ENCODE measurements around the gene EXOC6B.

EXOC6B gene

GRCh38 chr2:72263043-72263775, 562.6 kb downstream of the EXOC6B start:
- WGBS, 2 experiments: 93 to 95% methylated on average over 4 of the region's 4 CpGs
- no peaks in the 10 kb centered on the region for H3K36me3 ChIP-seq (ENCODE audit: control insufficient read depth, insufficient read depth, low read length)
- no peak overlapping the region for H3K4me3 ChIP-seq (ENCODE audit: insufficient read depth, low read depth, low read length)
- H3K27ac ChIP-seq (ENCODE audit: insufficient read depth, low read depth, low read length, poor library complexity, severe bottlenecking): no peak overlapping the region
- no peaks in the 10 kb centered on the region for H3K27me3 ChIP-seq (ENCODE audit: control insufficient read depth, insufficient read depth, low read length, poor library complexity, severe bottlenecking)
- H3K9me3 ChIP-seq (ENCODE audit: control insufficient read depth, low read length): no peaks in the 10 kb centered on the region
- H3K4me1 ChIP-seq (ENCODE audit: control insufficient read depth, insufficient read depth, low read length): no peaks in the 10 kb centered on the region

GRCh38 chr2:72261076-72261475, 564.8 kb downstream of the EXOC6B start:
- no peaks in the 10 kb centered on the region for H3K27me3 ChIP-seq (ENCODE audit: control insufficient read depth, insufficient read depth, low read length, poor library complexity, severe bottlenecking)
- no peak overlapping the region for H3K27ac ChIP-seq (ENCODE audit: insufficient read depth, low read depth, low read length, poor library complexity, severe bottlenecking)
- no peaks in the 10 kb centered on the region for H3K36me3 ChIP-seq (ENCODE audit: control insufficient read depth, insufficient read depth, low read length)
- WGBS, 2 experiments: 86 to 88% methylated on average over 1 to 2 of the region's 2 CpGs
- H3K4me1 ChIP-seq (ENCODE audit: control insufficient read depth, insufficient read depth, low read length): no peaks in the 10 kb centered on the region
- H3K9me3 ChIP-seq (ENCODE audit: control insufficient read depth, low read length): no peaks in the 10 kb centered on the region
- H3K4me3 ChIP-seq (ENCODE audit: insufficient read depth, low read depth, low read length): no peak overlapping the region

- H3K27ac ChIP-seq (ENCODE audit: insufficient read depth, low read depth, low read length, poor library complexity, severe bottlenecking): no peak overlapping the region
- H3K4me1 ChIP-seq (ENCODE audit: control insufficient read depth, insufficient read depth, low read length): no peaks in the 10 kb centered on the region
- H3K36me3 ChIP-seq (ENCODE audit: control insufficient read depth, insufficient read depth, low read length): no peaks in the 10 kb centered on the region
- H3K4me3 ChIP-seq (ENCODE audit: insufficient read depth, low read depth, low read length): no peak overlapping the region
- H3K27me3 ChIP-seq (ENCODE audit: control insufficient read depth, insufficient read depth, low read length, poor library complexity, severe bottlenecking): no peaks in the 10 kb centered on the region
- 94 to 98% methylated on average over 1 of the region's 1 CpG for WGBS, 2 experiments
- no peaks in the 10 kb centered on the region for H3K9me3 ChIP-seq (ENCODE audit: control insufficient read depth, low read length)
Observed at GRCh38 chr2:72255540-72255939, 570.3 kb downstream of the EXOC6B start.

- 94 to 97% methylated on average over 1 of the region's 1 CpG for WGBS, 2 experiments
- Histone ChIP-seq H3K27me3 (ENCODE audit: control insufficient read depth, insufficient read depth, low read length, poor library complexity, severe bottlenecking) (no peaks in the 10 kb centered on the region), H3K36me3 (ENCODE audit: control insufficient read depth, insufficient read depth, low read length) (no peaks in the 10 kb centered on the region), H3K27ac (ENCODE audit: insufficient read depth, low read depth, low read length, poor library complexity, severe bottlenecking) (no peak overlapping the region), H3K9me3 (ENCODE audit: control insufficient read depth, low read length) (no peaks in the 10 kb centered on the region), H3K4me1 (ENCODE audit: control insufficient read depth, insufficient read depth, low read length) (no peaks in the 10 kb centered on the region), H3K4me3 (ENCODE audit: insufficient read depth, low read depth, low read length) (no peak overlapping the region)
Observed at GRCh38 chr2:72254831-72255451, 570.9 kb downstream of the EXOC6B start.

GRCh38 chr2:72238311-72238710, 587.5 kb downstream of the EXOC6B start:
- no peaks in the 10 kb centered on the region for H3K9me3 ChIP-seq (ENCODE audit: control insufficient read depth, low read length)
- no peaks in the 10 kb centered on the region for H3K36me3 ChIP-seq (ENCODE audit: control insufficient read depth, insufficient read depth, low read length)

GRCh38 chr2:72237549-72237948, 588.3 kb downstream of the EXOC6B start:
- Histone ChIP-seq H3K36me3 (ENCODE audit: control insufficient read depth, insufficient read depth, low read length) (no peaks in the 10 kb centered on the region), H3K27ac (ENCODE audit: insufficient read depth, low read depth, low read length, poor library complexity, severe bottlenecking) (no peak overlapping the region), H3K4me1 (ENCODE audit: control insufficient read depth, insufficient read depth, low read length) (no peaks in the 10 kb centered on the region), H3K27me3 (ENCODE audit: control insufficient read depth, insufficient read depth, low read length, poor library complexity, severe bottlenecking) (no peaks in the 10 kb centered on the region), H3K9me3 (ENCODE audit: control insufficient read depth, low read length) (no peaks in the 10 kb centered on the region), H3K4me3 (ENCODE audit: insufficient read depth, low read depth, low read length) (no peak overlapping the region)
- WGBS, 2 experiments: 86 to 100% methylated on average over 2 of the region's 2 CpGs

More at GRCh38 chr2:72238311-72238710, 587.5 kb downstream of the EXOC6B start:
- Histone ChIP-seq H3K4me1 (ENCODE audit: control insufficient read depth, insufficient read depth, low read length) (no peaks in the 10 kb centered on the region), H3K27me3 (ENCODE audit: control insufficient read depth, insufficient read depth, low read length, poor library complexity, severe bottlenecking) (no peaks in the 10 kb centered on the region), H3K27ac (ENCODE audit: insufficient read depth, low read depth, low read length, poor library complexity, severe bottlenecking) (no peak overlapping the region), H3K4me3 (ENCODE audit: insufficient read depth, low read depth, low read length) (no peak overlapping the region)

- Histone ChIP-seq H3K4me1 (ENCODE audit: control insufficient read depth, insufficient read depth, low read length) (no peaks in the 10 kb centered on the region), H3K4me3 (ENCODE audit: insufficient read depth, low read depth, low read length) (no peak overlapping the region), H3K27me3 (ENCODE audit: control insufficient read depth, insufficient read depth, low read length, poor library complexity, severe bottlenecking) (no peaks in the 10 kb centered on the region), H3K27ac (ENCODE audit: insufficient read depth, low read depth, low read length, poor library complexity, severe bottlenecking) (no peak overlapping the region), H3K36me3 (ENCODE audit: control insufficient read depth, insufficient read depth, low read length) (no peaks in the 10 kb centered on the region), H3K9me3 (ENCODE audit: control insufficient read depth, low read length) (no peaks in the 10 kb centered on the region)
- 73 to 86% methylated on average over 2 to 3 of the region's 3 CpGs for WGBS, 2 experiments
Observed at GRCh38 chr2:72236445-72237067, 589.3 kb downstream of the EXOC6B start.

GRCh38 chr2:72235497-72236415, 590.1 kb downstream of the EXOC6B start:
- Histone ChIP-seq H3K4me3 (ENCODE audit: insufficient read depth, low read depth, low read length) (no peak overlapping the region), H3K36me3 (ENCODE audit: control insufficient read depth, insufficient read depth, low read length) (no peaks in the 10 kb centered on the region), H3K27me3 (ENCODE audit: control insufficient read depth, insufficient read depth, low read length, poor library complexity, severe bottlenecking) (no peaks in the 10 kb centered on the region), H3K27ac (ENCODE audit: insufficient read depth, low read depth, low read length, poor library complexity, severe bottlenecking) (no peak overlapping the region), H3K9me3 (ENCODE audit: control insufficient read depth, low read length) (no peaks in the 10 kb centered on the region), H3K4me1 (ENCODE audit: control insufficient read depth, insufficient read depth, low read length) (no peaks in the 10 kb centered on the region)
- WGBS, 2 experiments: 87 to 88% methylated on average over 4 to 5 of the region's 5 CpGs

- 72 to 73% methylated on average over 2 of the region's 2 CpGs for WGBS, 2 experiments
Observed at GRCh38 chr2:72233211-72233610, 592.6 kb downstream of the EXOC6B start.

More at GRCh38 chr2:72233211-72233610, 592.6 kb downstream of the EXOC6B start:
- Histone ChIP-seq H3K27ac (ENCODE audit: insufficient read depth, low read depth, low read length, poor library complexity, severe bottlenecking) (no peak overlapping the region), H3K4me3 (ENCODE audit: insufficient read depth, low read depth, low read length) (no peak overlapping the region), H3K9me3 (ENCODE audit: control insufficient read depth, low read length) (no peaks in the 10 kb centered on the region), H3K36me3 (ENCODE audit: control insufficient read depth, insufficient read depth, low read length) (no peaks in the 10 kb centered on the region), H3K4me1 (ENCODE audit: control insufficient read depth, insufficient read depth, low read length) (no peaks in the 10 kb centered on the region), H3K27me3 (ENCODE audit: control insufficient read depth, insufficient read depth, low read length, poor library complexity, severe bottlenecking) (no peaks in the 10 kb centered on the region)

Measured in ectodermal cell (in vitro differentiated cells).